ENCODE results near the gene MAPKAPK2. TPM values are rescaled to one million over a fixed set of nuclear protein-coding genes. Genes with fewer than 3 reads are reported as not detected.

MAPKAPK2 gene
- polyA plus RNA-seq, 1 donor, result 65.3 TPM

DNA sequence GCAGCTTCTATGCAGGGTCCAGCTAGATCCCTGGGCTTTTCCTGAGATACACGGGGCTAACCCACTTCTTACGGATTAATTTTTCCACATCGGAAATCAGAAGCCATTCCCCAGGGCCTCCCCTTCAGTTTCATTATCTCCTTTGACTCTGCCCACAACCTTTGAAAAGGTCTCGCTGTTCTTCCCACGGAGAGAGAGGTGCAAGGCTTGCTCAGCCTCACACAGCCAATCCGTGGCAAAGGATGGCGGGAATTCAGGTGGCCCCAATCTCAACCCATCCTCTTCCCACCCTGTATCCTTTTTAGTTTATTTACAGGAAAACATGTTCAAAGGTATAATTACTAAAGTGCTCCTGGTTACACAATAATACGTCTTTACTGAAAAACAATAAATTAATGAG lies 702 bp upstream of the MAPKAPK2 start:
- DNase-seq, result no peak

DNA sequence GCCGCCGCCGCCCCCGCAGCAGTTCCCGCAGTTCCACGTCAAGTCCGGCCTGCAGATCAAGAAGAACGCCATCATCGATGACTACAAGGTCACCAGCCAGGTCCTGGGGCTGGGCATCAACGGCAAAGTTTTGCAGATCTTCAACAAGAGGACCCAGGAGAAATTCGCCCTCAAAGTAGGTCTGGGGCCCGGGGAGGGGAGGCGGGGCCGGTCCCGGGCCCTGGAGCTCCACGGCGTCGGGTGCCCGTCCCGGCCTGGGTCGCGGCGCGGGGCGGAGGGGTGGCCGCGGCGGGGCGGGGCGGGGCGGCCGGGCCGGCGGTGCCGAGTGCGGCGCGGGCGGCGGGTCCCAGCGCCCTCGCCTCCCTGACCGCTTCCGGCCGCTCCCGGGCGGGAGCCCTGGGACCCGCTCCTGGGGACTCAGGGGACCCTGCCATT lies 646 bp downstream of the MAPKAPK2 start:
- peak; percentile 38 for DNase-seq

DNA sequence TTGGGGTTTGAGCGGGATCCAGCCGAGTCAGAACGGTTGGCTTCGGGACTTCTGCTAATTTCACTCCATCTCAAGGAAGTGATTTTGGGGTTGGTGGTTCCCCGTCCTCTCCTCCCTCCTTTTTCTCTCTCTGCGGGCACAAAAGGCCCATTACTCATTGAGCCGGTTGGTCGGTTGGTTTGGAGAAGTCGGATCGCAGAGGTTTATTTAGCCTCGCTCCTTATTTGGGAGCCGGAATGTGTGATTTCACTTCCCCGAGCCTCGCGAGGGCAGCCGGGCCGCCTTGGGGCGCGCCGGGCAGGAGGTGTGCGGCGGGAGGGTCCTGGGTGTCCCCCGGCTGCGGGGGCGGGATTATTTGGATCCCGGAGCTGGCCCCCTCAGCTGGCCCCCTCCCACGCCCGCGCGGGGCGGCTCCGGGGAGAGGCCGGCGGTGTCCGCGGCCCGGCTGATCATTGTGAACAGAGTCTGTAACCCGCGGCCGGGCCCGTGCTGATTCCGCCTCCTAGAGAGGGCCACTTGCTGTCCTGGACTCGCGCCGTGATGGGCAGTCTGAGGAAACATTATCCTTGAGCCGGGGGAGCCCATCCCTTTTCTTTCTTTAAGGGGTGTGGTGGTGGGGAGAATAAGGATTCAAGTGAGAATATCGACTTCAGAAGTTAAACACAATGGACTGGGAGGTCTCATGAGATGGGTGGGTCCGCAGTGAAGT lies 1.2 kb downstream of the MAPKAPK2 start:
- DNase-seq, result peak; percentile 45

DNA sequence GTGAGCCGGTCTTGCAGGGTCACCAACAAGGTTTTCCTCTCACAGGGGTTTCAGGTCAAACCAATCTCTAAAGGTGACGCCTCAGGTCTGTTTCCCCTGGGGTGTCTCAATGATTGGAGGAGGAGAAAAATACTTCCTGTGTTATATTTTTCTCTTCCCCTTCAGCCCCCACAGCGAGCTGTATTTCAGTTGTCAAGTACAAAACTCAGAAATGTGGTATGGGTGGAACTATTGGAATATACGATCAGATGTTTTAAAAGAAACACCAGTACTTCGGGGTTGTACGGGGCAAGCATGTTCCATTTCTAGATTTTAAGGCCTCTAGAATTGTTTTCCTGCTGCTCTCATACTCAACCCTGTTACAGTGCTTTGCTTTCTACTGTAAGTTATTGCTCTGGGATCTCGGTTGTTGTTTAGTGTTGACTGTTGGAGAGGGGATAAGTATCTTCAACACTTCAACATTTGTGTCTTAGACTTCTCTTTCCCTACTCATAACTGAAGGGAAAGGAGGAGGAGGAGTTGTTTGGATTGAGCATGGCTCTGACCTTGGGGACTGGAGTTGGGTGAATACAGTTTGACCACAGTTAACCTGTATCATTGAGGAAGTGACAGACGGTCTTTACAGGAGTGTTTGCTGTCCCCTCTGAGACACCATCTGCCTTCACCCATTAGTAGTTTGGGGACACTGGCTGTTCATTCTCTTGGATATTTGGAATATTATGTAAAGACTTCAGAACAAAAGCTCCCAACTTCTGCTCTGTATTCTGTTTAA lies 2.0 kb downstream of the MAPKAPK2 start:
- no peak for DNase-seq

DNA sequence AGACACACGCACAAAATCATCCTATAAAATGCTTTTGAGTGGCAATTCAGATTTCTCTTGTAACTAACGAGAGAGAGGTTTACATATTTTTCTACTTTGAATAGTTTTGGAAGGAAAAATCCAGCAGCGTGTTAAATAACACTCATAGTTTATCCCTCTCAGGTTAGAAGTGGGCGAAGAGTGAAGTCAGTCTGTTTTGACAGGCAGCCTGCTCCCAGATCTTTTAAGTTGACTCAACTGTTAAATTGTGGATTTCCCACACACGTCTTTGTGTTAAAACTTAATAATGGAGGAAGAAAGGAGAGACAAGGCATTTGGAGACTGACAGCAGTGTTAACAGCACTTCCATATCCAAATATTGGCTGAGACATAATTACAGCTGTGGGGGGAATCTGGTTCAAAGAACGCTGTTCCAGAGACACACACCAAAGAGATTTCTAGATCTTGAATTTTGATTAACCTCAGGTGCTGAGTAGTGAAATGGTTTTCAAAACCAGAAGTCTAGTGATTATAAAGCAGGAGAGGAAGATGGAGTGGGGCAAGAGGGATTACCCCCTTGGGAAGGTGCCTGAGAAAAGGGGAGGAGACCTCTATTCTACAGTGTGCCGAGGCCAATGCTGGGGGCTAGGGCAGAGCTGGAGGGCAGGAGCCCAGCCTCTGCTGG lies 2.7 kb downstream of the MAPKAPK2 start:
- DNase-seq, result no peak

DNA sequence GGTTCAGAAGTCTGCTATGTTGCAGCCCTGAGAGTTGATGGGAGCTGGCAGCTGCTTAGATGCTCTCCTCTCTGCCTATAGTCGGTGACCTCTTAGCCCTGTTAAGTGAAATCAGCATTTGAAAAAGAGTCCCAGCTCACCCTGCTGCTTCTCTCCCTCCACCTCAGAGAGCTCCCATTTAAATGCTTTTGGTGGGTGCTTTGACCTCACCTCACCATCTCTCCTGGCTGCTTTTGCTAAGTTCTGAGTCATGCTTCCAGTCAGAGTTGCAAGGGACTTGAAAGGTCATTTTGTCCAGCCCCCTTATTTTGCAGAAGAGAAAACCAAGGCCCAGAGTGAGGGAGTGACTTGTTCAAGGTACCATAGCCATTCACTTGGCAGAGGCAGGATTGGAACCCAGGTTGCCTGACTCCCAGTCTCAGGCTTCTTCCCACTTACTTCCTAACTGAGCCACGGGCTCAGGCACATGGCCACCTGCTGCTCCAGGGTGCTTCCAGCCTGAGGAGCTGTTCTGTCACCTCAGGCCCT lies 3.3 kb downstream of the MAPKAPK2 start:
- no peak for DNase-seq

DNA sequence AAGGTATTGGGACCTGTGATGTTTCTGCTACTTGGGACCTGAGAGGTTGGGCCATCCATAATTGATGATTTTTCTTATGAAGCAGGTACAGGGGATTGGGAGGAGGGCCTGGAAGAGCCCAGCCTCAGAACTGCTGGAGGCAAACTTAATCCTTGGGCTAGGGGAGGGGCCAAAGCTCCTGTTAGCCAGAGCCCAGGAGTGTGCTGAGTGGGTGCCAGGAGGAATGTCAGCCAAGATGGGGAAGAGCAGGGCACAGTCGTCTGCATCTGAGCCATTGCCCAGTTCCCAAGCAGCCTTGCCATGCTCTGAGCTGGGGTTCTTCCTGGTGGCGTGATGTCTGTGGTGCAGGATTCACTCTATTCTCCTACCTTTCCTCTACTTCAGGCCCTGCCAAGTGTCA lies 5.8 kb downstream of the MAPKAPK2 start:
- no peak for DNase-seq

DNA sequence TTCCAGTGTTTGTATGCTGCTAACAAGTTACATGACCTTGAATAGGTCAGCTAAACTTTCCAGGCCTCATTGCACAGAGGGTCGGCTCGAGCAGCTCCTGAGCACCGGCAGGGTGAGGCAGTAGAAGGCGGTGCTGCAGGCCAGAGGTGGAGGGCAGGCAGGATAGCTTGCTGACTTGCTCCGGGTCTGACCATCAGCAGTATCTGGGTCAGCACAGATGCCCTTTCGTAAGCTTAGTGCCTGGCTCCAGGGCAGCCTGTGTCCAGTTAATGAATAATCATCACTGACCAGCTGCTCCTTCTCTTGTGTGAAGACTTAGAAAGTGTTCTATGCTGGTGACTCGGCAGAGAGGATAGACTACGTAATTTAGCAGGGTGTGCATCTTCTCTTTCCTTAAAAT lies 6.9 kb downstream of the MAPKAPK2 start:
- DNase-seq, result no peak

DNA sequence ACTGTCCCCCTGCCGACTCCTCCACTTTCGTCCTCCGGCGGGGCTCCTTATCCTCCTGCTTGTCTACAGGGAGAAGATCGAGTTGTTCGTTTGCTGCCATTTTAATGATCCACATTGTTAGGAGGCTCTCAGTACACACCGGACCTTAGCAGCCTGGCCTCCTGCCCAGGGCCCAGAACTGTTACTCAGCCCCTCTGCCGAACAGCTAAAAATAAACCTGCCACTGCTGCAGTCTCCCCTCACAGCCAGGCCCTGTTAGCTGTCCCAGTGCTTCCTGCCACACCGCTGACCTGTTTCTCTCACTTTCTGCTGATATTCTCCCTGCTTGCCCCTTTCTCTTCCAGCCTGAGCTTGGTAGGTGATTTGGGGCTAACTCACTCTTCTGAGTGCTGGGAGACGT lies 8.3 kb downstream of the MAPKAPK2 start:
- peak; percentile 71 for DNase-seq

DNA sequence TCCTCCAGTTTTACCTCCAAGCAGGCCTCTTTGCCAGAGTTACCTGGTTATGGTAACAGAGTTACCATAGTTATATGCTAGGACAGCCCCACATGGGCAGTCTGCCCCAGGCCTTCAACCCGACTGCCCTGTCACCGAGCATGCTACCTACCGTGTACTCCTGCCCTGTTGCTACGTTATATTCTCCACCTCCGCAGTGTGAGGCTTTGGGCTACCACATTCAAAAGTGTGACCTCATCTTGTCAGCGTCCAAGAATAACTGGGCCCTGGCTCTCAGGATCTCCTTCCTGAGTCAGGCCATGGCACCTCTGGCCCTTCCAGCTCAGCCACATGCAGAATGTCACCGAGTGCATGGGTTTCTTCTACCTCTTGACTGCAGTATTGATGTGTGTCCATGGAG lies 8.9 kb downstream of the MAPKAPK2 start:
- no peak for DNase-seq

DNA sequence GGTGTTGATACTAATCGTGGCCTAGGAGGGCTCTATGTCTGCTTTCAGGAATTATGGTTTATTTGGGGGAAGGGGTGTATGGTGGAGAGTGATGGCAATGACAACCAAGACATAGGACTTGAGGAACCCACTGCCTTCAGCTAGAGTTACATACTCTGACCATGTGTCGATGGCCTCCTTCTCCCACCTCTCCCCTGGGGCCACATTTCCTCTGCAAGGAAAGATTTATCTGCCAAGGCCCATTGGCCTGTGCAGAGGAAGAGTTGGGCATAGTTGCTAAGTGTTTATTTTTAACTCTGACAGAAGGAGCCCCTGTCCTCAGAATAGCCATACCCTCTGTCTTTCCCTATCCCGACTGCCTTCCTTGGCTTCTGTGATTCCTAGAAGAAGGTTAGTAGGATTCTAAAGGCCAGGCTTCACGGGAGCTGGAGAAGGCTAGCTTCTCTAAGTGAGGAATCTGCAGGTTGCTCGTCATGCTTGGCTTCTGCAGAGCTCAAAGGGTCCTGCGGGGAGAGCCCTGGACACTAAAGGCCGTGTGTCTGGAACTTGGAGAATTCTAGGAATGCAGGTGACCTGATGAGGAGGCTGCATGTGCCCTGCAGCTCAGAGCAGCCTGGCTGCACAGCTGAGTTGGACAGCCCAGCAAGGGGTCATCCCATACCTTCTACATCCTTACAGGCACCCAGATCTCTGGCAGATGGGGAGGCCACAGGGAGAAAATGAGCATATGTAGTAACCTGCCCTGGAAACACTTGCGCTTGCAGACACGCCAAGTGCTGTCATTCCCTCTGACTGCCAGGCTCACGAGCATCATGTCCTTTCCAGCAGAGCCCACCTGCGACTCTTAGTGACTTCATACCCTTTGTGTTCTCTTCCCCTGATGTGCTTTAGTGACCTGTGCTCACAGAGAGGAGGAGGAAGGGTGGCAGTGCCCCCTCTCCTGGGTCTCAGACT lies 9.7 kb downstream of the MAPKAPK2 start:
- DNase-seq, result no peak

DNA sequence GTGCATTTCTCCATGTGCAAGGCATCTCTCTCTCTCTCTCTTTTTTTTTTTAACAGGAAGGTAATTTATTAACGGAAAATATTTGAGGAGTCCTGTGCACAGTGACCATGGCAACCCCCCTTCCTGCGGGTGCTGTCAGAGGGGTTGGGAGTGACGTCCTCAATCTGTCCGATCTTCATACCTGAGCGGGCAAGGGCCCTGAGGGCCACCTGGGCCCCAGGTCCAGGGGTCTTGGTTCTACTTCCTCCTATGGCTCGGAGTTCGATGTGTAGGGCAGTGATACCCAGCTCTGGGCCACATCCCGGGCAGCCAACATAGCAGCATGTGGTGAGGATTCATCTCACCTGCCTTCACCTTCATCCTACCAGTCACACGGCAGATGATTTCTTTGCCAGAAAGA lies 11.0 kb downstream of the MAPKAPK2 start:
- DNase-seq, result no peak

DNA sequence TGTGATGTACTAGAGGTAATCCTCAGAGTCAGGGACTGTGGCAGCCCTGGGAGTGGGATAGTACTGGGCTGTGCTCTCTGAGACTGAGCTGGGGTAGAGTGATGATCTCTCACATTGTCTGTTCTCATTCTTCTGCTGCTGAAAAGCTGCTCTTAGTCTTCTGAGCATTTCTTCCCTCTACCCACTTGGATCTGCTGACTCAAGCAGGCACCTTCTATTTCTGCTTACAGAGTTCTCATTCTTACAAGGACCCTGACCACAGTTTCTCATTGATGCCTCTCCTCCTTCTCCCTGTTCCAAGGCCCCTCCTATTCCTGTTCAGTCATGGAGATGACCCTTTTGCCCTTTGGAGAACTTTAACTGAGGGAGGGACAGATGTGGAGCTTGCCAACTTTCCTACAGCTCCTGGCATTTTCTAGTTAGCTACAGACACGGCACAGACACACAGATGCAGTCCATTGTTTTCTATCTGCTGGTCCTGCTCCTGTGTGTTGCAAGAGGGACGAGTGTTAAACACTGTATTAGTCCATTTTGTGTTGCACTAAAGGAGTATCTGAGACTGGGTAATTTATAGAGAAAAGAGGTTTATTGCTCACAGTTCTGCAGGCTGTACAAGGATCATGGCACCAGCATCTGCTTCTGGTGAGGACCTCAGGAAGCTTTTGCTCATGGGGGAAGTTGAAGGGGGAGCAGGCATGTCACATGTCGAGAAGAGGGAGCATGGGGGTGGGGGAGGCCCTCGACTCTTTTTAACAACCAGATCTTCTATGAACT lies 12.3 kb downstream of the MAPKAPK2 start:
- no peak for DNase-seq

DNA sequence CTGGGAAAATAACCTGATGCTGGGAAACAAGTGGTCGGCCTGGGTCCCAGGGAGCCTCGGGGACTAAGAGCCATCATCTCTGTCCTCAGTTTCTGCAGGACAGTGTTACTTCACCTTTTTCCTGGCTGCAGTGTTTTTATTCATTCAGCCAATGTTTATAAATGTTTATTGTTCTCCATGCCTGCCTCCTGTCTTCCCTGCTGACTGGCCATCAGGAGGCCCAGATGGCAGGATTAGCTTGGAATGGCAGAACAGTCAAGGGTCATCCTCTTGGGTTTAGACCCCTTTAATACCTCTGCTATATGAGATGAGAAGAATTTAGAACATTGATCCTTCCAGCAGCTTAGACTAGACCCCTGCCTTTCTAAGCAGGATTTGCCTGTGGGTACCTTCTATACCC lies 13.3 kb downstream of the MAPKAPK2 start:
- no peak for DNase-seq

DNA sequence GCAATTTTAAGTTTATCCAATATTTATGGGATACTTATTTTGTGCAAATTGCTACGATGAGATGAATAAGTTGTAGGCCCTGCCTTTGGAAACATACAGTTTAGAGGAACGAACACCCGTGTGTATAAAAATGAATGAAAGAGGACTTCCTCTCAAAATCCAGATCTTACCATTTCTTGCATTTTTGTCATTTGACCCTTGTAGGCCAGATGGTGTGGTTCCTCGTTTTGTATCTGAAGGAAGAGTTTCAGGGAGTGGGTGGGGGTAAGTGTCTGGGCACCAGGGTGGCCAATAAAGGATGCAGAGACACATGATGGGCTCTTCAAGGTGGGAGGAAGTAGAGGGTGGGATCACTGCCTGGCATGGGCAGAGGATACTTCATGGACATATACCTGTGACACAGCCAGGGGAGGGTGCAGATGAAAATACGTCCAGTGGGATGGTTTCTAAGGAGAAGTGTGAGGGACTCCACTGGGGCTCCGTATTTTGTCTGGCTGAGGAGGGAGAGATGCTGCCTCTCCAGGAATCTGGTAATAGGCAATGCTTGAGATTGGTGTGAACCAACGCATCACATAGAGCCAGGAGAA lies 14.4 kb downstream of the MAPKAPK2 start:
- no peak for DNase-seq

DNA sequence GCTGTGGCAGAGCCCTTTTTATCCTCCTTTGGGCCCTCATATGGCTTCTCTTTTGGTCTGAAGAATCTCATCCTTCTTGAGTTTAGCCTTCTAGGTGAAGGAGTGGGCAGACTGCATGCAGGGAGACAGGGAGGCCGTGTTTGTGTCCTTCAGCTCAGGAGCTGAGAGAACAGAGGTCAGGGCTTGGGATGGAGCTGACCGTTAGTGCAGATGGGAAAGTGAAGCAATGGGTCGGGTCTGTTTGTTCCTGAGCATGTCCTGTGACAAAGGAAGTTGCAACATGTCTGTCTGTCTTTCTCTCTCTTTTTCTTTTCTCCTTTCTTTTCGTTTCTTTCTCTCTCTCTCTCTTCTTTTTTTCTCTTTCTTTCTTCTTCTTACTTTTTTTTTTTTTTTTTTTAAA lies 14.9 kb downstream of the MAPKAPK2 start:
- no peak for DNase-seq

DNA sequence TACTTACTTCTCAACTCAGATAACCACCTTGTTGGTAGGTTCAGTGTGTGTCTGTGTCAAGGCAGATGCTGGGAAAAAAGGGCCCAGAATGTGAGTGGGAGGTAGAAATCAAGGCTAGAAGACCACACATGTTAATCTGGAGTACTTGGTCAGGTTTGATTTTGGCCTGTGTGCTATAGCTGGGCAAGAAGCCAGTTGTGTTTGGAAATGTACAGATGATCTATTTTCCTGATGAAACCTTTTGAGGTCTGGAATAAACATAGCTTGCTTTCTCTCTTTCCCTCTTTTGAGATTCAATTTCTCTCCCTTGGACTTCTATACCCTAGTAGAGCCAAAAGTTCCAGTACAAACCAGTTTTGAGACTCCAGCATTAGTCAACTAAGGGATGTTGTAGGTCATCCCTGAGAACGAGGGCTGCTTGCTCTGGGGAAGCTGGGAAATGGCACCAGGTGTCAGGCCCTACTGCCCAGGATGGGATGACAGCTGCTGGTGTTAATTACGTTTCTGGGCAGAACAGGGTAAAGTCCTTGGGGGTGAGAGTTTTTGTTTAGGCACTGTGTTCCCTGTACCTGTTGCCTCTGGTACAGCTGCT lies 15.8 kb downstream of the MAPKAPK2 start:
- DNase-seq, result peak; percentile 58

DNA sequence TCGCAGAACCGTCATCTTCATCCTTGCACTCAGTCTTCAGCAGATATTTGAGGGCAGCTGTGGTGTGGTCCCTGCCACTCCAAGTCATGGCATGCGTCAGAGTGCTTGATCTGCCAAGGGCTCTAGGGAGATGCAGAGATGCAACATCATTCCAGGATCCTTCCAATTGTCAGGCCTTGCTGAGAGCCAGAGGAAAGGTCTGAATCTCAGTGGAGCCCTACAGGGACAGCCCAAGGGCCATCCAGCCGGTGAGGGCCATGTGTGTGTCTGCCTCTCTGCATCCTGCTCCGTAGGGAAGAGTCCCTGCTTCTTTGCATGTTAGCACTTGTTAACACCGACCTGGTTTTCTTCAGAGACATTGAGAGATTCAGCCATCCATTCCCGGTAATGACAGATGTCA lies 17.6 kb downstream of the MAPKAPK2 start:
- no peak for DNase-seq

DNA sequence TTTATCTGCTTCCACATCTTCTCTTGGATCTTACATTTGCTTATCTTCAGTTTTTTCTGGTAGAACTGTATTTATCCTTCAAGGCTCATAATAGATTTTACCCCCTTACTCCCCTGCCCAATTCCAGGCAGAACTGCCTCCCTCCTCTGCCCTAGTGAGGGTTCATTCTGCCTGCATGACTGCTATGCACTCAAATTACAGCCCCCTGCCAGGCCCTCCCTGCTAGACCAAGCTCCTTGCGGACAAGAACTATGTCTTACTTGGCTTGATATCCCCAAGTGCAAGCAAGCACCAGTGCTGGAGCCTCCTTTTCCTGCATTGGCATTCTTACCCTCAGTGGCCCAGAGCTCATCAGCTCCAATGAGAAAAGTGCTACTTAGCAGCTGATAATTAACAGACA lies 18.1 kb downstream of the MAPKAPK2 start:
- DNase-seq, result no peak

DNA sequence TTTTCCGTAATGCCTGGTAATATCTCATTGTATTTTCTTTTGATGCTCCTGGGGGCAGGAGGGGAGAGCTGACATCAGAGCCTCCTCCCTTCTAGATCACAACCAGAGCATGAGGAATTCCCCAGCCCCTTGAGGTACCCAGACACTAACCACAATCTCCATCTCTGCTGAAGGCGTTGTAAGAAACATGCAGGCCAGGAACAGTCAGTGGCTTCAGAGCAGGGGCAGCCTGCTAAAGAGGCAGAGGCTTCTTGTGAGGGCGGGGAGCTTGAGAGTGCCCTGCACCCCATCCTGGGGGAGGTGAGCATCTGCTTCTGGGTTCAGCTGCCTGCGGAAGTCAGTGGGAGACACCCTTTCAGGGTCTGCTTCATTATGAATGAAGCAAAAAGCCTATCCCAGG lies 19.0 kb downstream of the MAPKAPK2 start:
- DNase-seq, result no peak

DNA sequence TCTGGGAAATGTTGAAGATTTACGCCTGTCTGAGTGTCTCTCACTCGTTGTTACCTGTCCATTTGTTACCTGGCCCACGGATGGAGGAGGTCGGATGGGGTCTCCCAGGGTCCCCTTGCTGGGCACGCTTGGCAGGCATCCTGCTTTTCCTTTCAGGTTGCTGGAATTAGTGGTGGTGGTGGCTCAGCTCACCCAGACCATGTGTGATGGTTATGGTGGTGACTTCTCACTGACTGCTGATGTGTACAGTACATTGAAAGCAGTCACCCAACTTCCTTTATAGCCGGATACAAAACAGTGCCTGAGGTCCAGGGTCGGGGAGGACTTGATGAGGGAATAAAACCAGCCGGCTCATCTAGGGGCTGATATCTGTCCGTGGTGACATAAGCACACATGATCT lies 19.5 kb downstream of the MAPKAPK2 start:
- no peak for DNase-seq
